K562 (cell line): ENCODE results near the gene TFEB.

Experiments used
- CREB1 ChIP-seq, 2 experiments: sonication (generic) in 1 of 2; formaldehyde crosslinking in 1 of 2; IDR thresholded peaks; 2 replicates each; pipeline versions ENCODE4 v1.6.1 to v1.8.0; 2012 to 2022; ENCODE audit warnings: inconsistent platforms in 1 of 2, mild to moderate bottlenecking in 1 of 2, missing genetic modification reagents in 1 of 2, moderate library complexity in 1 of 2
- CTCF ChIP-seq, 3 experiments: IDR thresholded peaks in 2 of 3; conservative IDR thresholded peaks in 1 of 3; 2 replicates each; pipeline ENCODE4 v1.5.1; 2011 to 2012; ENCODE audit warnings: low read length in 3 of 3, mild to moderate bottlenecking in 3 of 3, control low read depth in 2 of 3, improper control_type of control experiment in 1 of 3, inconsistent platforms in 1 of 3, low read depth in 1 of 3, mixed read lengths in 1 of 3, moderate library complexity in 1 of 3; ENCODE audit not compliant: insufficient read depth in 2 of 3
- ESRRA ChIP-seq: fragments of 450-650 bp; IDR thresholded peaks from 2 replicates; pipeline ENCODE4 v1.6.1; 2014; ENCODE audit warnings: low read depth, mild to moderate bottlenecking, moderate library complexity, borderline replicate concordance

GRCh38 chr6:41648070-41648585 lies 87.3 kb downstream of the TFEB start:
- TF ChIP-seq CREB1 (IDR thresholded peaks at IDR 0.05) (no peak), CREB1 (CRISPR knock-in tag; IDR thresholded peaks at IDR 0.05) (no peak), CTCF (IDR thresholded peaks at IDR 0.05 in 2 of 3, conservative IDR thresholded peaks at IDR 0.05 in 1 of 3; ENCODE audit: insufficient read depth in 2 of 3, low read depth in 1 of 3, low read length in 3 of 3) (no peak), ESRRA (no peak)
